Spinal cord (tissue), 10 donors: Measurements from ENCODE around the gene GLI2. TPM values are rescaled to one million over a fixed set of nuclear protein-coding genes. Genes with fewer than 3 reads are reported as not detected.

Experiments used
- DNase-seq, 6 donors: peaks; one replicate each; pipeline versions ENCODE4 v3.0.0 to v3.0.0-alpha.2; 2013 to 2015; ENCODE audit warnings: low spot score in 6 of 6, low read depth in 4 of 6
- H3K27ac ChIP-seq: one replicate; pipeline ENCODE4 v1.5.1; 2013; ENCODE audit warnings: low read depth, low read length, control low read depth
- H3K27me3 ChIP-seq: one replicate; pipeline ENCODE4 v1.6.1; 2013; ENCODE audit warnings: low read length; ENCODE audit not compliant: control insufficient read depth, insufficient read depth
- H3K36me3 ChIP-seq: one replicate; pipeline ENCODE4 v1.6.1; 2013; ENCODE audit warnings: low read length; ENCODE audit not compliant: control insufficient read depth, insufficient read depth
- H3K4me1 ChIP-seq: one replicate; pipeline ENCODE4 v1.6.1; 2013; ENCODE audit warnings: low read length; ENCODE audit not compliant: control insufficient read depth, insufficient read depth
- H3K4me3 ChIP-seq: one replicate; pipeline ENCODE4 v1.5.1; 2013; ENCODE audit warnings: low read depth, low read length, control low read depth
- H3K9me3 ChIP-seq: one replicate; pipeline ENCODE4 v1.6.1; 2013; ENCODE audit warnings: low read length; ENCODE audit not compliant: control insufficient read depth, insufficient read depth
- WGBS: methylation state at CpG from one replicate; pipeline ENCODE4 v1.1.5; 2013; ENCODE audit warnings: missing lambda C conversion rate; ENCODE audit not compliant: insufficient coverage; 5-methylcytosine and 5-hydroxymethylcytosine counted together
- polyA plus RNA-seq, 2 donors: library from polyadenylated mRNA; unstranded; fragments of 120-200 nt; gene quantifications; one replicate each; pipeline ENCODE4 v1.2.1, GENCODE V29; 2013; ENCODE audit not compliant: insufficient read length in 2 of 2
- total RNA-seq, 2 donors: library from RNA; depleted of rRNA in 1 of 2; stranded (reverse); fragments of 120-200 nt in 1 of 2; fragments of >200 nt in 1 of 2; gene quantifications; one replicate each; pipeline versions ENCODE4 v1.2.3 to v1.2.4, GENCODE V29; 2013 to 2014
- donor health status: healthy.

GLI2 gene
- total and polyA plus RNA-seq, 4 donors, result 5.0 to 9.9 (median 9.7) TPM

GRCh38 chr2:120761164-120761861 is 25.6 kb downstream of the GLI2 start:
- no peaks in the 10 kb centered on the region for H3K9me3 ChIP-seq
- H3K27ac ChIP-seq, result no peak overlapping the region
- WGBS, result 51% methylated on average over 7 of the region's 8 CpGs
- peaks cover 78% of the 10 kb centered on the region for H3K4me1 ChIP-seq
- peaks cover 10% of the 10 kb centered on the region for H3K27me3 ChIP-seq
- H3K36me3 ChIP-seq, result peaks cover 3% of the 10 kb centered on the region
- no peak for DNase-seq
- H3K4me3 ChIP-seq, result no peak overlapping the region

GRCh38 chr2:120761911-120762310 is 26.2 kb downstream of the GLI2 start:
- no peak for DNase-seq
- H3K27ac ChIP-seq, result no peak overlapping the region
- peaks cover 80% of the 10 kb centered on the region for H3K4me1 ChIP-seq

DNA sequence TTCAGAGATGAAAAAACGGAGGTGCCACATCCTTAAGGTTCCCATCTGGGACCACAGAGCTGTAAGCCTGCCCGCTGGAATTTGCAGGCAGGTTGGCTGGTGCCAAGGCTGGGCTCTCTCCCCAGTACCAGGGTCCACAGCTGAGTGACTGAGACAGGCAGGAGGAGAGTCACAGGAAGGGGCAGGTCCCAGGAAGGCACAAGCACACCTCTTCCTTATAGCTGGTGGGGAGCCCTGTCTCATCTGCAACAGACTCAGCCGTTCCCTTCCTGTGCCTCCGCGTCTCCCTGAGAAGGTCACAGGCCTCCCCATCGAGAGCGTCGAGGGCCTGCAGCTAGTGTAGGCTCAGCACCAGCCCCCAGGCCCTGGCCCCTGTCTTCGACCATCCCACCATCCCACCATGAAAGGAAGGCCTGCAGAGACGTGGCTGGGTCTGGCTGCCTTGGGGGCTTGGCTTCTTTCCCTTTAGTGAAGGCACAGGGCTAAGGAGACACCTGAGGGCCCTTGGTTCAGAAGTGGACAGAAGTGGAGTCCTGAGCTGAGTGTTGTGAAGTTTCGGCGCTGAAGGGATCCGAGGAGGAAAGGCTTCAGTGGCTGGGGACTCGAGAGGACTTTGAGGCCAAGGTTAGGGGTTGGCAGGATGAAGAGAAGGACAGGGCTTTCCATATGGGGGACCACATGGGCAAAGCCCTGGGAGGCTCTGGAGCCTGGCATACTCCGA is 26.8 kb downstream of the GLI2 start:
- WGBS, result 89% methylated on average over 15 of the region's 15 CpGs

More at GRCh38 chr2:120761911-120762310, 26.2 kb downstream of the GLI2 start:
- 71% methylated on average over 5 of the region's 5 CpGs for WGBS
- H3K36me3 ChIP-seq, result peaks cover 3% of the 10 kb centered on the region
- no peak overlapping the region for H3K4me3 ChIP-seq
- H3K9me3 ChIP-seq, result no peaks in the 10 kb centered on the region
- peaks cover 10% of the 10 kb centered on the region for H3K27me3 ChIP-seq

GRCh38 chr2:120763508-120763907 is 27.8 kb downstream of the GLI2 start:
- Histone ChIP-seq H3K9me3 (no peaks in the 10 kb centered on the region), H3K36me3 (peaks cover 3% of the 10 kb centered on the region), H3K27ac (no peak overlapping the region), H3K4me1 (peaks cover 76% of the 10 kb centered on the region), H3K27me3 (peaks cover 10% of the 10 kb centered on the region), H3K4me3 (no peak overlapping the region)
- no peak for DNase-seq
- 85% methylated on average over 7 of the region's 8 CpGs for WGBS

More for the DNA sequence above, 26.8 kb downstream of the GLI2 start:
- Histone ChIP-seq H3K36me3 (peaks cover 3% of the 10 kb centered on the region), H3K4me3 (no peak overlapping the region), H3K27me3 (peaks cover 10% of the 10 kb centered on the region), H3K27ac (no peak overlapping the region), H3K4me1 (peaks cover 78% of the 10 kb centered on the region), H3K9me3 (no peaks in the 10 kb centered on the region)
- DNase-seq, result no peak

GRCh38 chr2:120763931-120764330 is 28.3 kb downstream of the GLI2 start:
- 89% methylated on average over 10 of the region's 10 CpGs for WGBS
- Histone ChIP-seq H3K4me3 (no peak overlapping the region), H3K4me1 (peaks cover 72% of the 10 kb centered on the region), H3K27me3 (peaks cover 10% of the 10 kb centered on the region), H3K9me3 (no peaks in the 10 kb centered on the region), H3K27ac (no peak overlapping the region), H3K36me3 (peaks cover 3% of the 10 kb centered on the region)
- no peak for DNase-seq

- Histone ChIP-seq H3K4me3 (no peak overlapping the region), H3K36me3 (peaks cover 3% of the 10 kb centered on the region), H3K27ac (peak overlapping the region; percentile 22), H3K27me3 (peaks cover 10% of the 10 kb centered on the region), H3K9me3 (no peaks in the 10 kb centered on the region), H3K4me1 (peaks cover 67% of the 10 kb centered on the region)
- WGBS, result 73% methylated on average over 6 of the region's 6 CpGs
- DNase-seq, result peak in 1 of 6 donors; percentile 38
Observed at GRCh38 chr2:120764492-120764891, 28.8 kb downstream of the GLI2 start.

DNA sequence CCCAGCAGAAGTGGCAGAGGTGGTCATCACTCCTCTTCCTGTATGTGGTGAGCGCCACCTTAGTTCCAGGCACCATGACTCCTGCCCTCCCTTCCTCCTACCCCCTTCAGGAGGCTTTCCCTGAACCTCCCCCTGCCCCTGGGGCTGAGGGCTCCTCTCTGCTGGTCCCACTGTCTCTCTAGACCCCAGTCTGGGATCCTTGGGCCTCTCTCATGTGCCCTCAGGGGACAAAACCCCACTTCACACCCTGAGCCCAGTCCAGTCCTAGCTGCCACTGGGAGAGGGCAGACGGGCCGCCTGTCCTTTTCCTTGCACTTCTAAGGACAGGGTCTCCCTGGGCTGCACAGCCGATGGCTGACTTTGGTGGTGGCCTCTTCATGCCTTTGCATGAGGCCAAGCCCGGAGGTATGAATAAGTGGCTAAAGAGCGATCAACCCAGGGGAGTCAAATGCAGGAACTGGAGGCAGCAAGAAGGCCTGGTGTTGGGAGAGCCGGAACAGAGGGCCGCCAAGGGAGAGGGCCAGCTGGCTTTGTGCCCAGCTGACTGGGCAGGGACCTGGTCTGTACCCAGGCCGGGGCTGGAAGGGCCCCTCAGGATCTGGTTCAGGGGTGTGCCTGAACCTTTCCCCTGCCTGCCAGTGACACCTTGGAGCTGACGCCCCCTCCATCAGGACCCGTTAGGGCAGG is 29.5 kb downstream of the GLI2 start:
- Histone ChIP-seq H3K36me3 (peaks cover 3% of the 10 kb centered on the region), H3K4me1 (peaks cover 64% of the 10 kb centered on the region), H3K9me3 (no peaks in the 10 kb centered on the region), H3K4me3 (no peak overlapping the region), H3K27me3 (peaks cover 10% of the 10 kb centered on the region), H3K27ac (peak overlapping the region; percentile 22)
- peak in 2 of 6 donors; percentile 46 to 63 for DNase-seq
- WGBS, result 55% methylated on average over 11 of the region's 11 CpGs

GRCh38 chr2:120765678-120766469 is 30.2 kb downstream of the GLI2 start:
- H3K27me3 ChIP-seq, result peaks cover 8% of the 10 kb centered on the region
- peaks cover 70% of the 10 kb centered on the region for H3K4me1 ChIP-seq
- H3K9me3 ChIP-seq, result no peaks in the 10 kb centered on the region
- WGBS, result 40% methylated on average over 26 of the region's 27 CpGs
- peaks cover 3% of the 10 kb centered on the region for H3K36me3 ChIP-seq
- H3K4me3 ChIP-seq, result no peak overlapping the region
- DNase-seq, result peak in 2 of 6 donors; percentile 64 to 75
- peak overlapping the region; percentile 36 for H3K27ac ChIP-seq
